NT2/D1 (cell line): ENCODE data around the gene PAIP2.

Source experiments
- SUZ12 ChIP-seq: IDR thresholded peaks from 2 replicates; pipeline ENCODE4 v1.6.1; 2011; ENCODE audit not compliant: insufficient read length, insufficient read depth; ENCODE audit errors: extremely low read depth
- YY1 ChIP-seq: IDR thresholded peaks from 2 replicates; pipeline ENCODE4 v1.6.1; 2011; ENCODE audit not compliant: insufficient read length, insufficient read depth
- ZNF274 ChIP-seq: IDR thresholded peaks from 2 replicates; pipeline ENCODE4 v1.6.1; 2011; ENCODE audit warnings: mild to moderate bottlenecking, low read depth, low read length

- TF ChIP-seq YY1 = no peak
- TF ChIP-seq ZNF274 = no peak
- TF ChIP-seq SUZ12 = no peak
Observed at GRCh38 chr5:139360384-139360783, 18.7 kb downstream of the PAIP2 start.
